Mesothelial cell of epicardium (in vitro differentiated cells): ENCODE results near the gene NUP214. TPM values are rescaled to one million over a fixed set of nuclear protein-coding genes. Genes with fewer than 3 reads are reported as not detected.

Experiments used
- DNase-seq, 2 experiments: peaks; one replicate each; pipeline ENCODE4 v3.0.0; 2021; ENCODE audit warnings: low spot score in 2 of 2; ENCODE audit not compliant: unreplicated experiment in 2 of 2
- H3K27ac Mint-ChIP-seq: 2 replicates; pipeline ENCODE4 v1.8.0; 2021; ENCODE audit warnings: mixed read lengths
- H3K27me3 Mint-ChIP-seq: 2 replicates; pipeline ENCODE4 v1.8.0; 2021; ENCODE audit warnings: low read depth, mixed read lengths
- H3K36me3 Mint-ChIP-seq: 2 replicates; pipeline ENCODE4 v1.8.0; 2021; ENCODE audit warnings: mixed read lengths
- H3K4me1 Mint-ChIP-seq: 2 replicates; pipeline ENCODE4 v1.8.0; 2021; ENCODE audit warnings: mixed read lengths
- H3K4me3 Mint-ChIP-seq: 2 replicates; pipeline ENCODE4 v1.8.0; 2021; ENCODE audit warnings: mild to moderate bottlenecking, moderate library complexity, mixed read lengths
- H3K9me3 Mint-ChIP-seq: 2 replicates; pipeline ENCODE4 v1.8.0; 2021; ENCODE audit warnings: mixed read lengths
- total RNA-seq: library from RNA; stranded (reverse); gene quantifications from 3 replicates; pipeline ENCODE4 v1.2.1, GENCODE V29; 2021
- TF ChIP-seq, protein P1 (sequence below): fragments of 200-600 bp; sonication (generic); IDR thresholded peaks from one replicate; pipeline ENCODE4 v1.5.0; 2021; ENCODE audit warnings: antibody characterized with exemption; ENCODE audit not compliant: unreplicated experiment

The NUP214 gene
- total RNA-seq, 1 donor from 2014 or later, result 69.4 TPM

DNA sequence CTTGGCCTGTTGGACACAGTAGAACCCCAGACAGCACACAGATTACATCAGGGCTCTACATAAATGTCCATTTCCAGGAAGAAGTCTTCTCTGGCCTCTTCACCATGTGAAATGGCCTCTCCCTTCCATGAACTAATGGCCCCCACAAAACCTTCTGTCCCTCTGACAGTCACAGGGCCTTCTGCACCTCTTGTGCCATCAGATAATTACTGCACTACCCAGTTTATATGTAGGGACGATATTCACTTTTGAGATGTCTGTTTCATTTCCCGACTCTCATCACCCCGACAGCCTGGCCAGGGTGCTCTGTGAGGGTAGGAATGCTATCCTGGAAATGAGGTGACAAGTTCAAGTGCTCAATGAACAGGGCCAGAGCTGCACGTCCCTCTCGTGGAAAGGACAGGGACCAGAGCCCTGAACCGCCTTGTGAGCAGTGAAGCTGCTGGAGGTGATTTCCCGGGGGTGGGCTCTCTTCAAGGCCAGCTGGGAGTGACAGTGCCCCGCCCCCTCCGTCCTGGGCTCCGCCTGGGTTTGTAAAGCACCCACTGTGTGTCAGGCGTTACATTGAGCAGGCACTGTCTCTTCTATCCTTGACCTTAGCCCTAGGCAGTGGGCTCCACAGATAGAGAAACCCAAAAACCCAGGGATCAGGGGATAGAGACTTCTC is 153.9 kb downstream of the NUP214 start:
- H3K4me1 Mint-ChIP-seq, result peaks cover 4% of the 10 kb centered on the region
- no peaks in the 10 kb centered on the region for H3K9me3 Mint-ChIP-seq
- H3K27me3 Mint-ChIP-seq, result peaks cover 80% of the 10 kb centered on the region
- H3K4me3 Mint-ChIP-seq, result peak overlapping the region; percentile 51
- no peaks in the 10 kb centered on the region for H3K36me3 Mint-ChIP-seq
- no peak overlapping the region for H3K27ac Mint-ChIP-seq
- no peak for DNase-seq
- TF ChIP-seq, protein P1, sequence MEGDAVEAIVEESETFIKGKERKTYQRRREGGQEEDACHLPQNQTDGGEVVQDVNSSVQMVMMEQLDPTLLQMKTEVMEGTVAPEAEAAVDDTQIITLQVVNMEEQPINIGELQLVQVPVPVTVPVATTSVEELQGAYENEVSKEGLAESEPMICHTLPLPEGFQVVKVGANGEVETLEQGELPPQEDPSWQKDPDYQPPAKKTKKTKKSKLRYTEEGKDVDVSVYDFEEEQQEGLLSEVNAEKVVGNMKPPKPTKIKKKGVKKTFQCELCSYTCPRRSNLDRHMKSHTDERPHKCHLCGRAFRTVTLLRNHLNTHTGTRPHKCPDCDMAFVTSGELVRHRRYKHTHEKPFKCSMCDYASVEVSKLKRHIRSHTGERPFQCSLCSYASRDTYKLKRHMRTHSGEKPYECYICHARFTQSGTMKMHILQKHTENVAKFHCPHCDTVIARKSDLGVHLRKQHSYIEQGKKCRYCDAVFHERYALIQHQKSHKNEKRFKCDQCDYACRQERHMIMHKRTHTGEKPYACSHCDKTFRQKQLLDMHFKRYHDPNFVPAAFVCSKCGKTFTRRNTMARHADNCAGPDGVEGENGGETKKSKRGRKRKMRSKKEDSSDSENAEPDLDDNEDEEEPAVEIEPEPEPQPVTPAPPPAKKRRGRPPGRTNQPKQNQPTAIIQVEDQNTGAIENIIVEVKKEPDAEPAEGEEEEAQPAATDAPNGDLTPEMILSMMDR, result no peak

DNA sequence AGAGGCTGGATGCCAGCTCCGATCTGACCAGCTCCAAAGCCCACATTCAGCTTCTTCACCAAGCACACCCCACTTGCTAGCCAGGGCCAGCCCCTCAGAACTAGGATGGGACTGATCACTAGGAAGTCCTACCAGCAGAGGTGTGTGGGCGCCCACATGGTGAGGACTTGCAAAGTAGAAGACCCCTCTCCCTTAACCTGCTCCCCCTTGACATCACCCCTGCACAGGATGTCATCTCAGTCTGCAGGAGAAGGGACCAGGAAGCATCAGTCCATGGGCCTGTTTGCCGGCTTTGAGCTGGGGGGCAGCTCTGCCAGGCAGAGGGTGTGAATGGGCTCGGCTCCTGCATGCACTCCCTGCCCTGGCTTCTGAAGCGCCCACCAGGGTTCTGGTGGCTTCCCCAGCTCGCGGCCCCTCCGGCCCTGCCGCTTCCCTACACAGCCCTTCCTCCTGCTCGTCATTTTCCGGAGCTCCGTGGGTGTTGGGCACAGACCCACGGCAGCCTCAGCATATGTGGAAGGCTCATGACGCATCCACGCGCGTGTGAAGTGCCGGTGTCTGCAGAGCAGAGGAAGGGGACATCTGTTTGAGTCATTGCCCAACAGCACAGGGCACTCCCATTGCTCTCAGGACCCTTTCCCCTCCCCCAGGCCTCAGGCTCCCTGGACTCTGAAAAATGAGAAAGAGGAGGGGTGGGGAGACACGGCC is 154.6 kb downstream of the NUP214 start:
- H3K27me3 Mint-ChIP-seq, result peaks cover 78% of the 10 kb centered on the region
- H3K27ac Mint-ChIP-seq, result no peak overlapping the region
- H3K4me1 Mint-ChIP-seq, result peaks cover 4% of the 10 kb centered on the region
- no peak overlapping the region for H3K4me3 Mint-ChIP-seq
- TF ChIP-seq, protein P1, result no peak
- no peak for DNase-seq
- H3K36me3 Mint-ChIP-seq, result no peaks in the 10 kb centered on the region
- no peaks in the 10 kb centered on the region for H3K9me3 Mint-ChIP-seq

DNA sequence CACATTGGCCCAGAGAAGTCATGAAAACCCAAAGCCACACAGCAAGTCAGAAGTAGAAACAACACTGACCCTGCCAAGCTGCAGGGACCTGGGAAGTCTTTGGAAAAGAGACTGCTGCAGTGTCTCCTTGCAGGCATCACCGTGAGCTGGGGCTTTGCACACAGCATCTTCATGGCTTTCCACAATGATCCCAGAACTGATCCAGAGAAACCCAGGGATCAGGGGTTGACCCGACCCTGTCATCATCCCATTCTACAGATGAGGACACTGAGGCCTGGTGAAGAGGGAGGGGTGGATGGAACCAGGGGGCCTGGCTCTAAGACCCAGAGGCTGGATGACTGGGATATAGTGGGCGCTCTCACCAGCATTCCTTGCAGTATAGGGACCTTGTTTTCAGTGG is 155.3 kb downstream of the NUP214 start:
- no peak for DNase-seq
- TF ChIP-seq, protein P1, result no peak
- no peaks in the 10 kb centered on the region for H3K9me3 Mint-ChIP-seq
- no peaks in the 10 kb centered on the region for H3K36me3 Mint-ChIP-seq
- no peak overlapping the region for H3K27ac Mint-ChIP-seq
- H3K4me3 Mint-ChIP-seq, result no peak overlapping the region
- peaks cover 4% of the 10 kb centered on the region for H3K4me1 Mint-ChIP-seq
- peaks cover 72% of the 10 kb centered on the region for H3K27me3 Mint-ChIP-seq

DNA sequence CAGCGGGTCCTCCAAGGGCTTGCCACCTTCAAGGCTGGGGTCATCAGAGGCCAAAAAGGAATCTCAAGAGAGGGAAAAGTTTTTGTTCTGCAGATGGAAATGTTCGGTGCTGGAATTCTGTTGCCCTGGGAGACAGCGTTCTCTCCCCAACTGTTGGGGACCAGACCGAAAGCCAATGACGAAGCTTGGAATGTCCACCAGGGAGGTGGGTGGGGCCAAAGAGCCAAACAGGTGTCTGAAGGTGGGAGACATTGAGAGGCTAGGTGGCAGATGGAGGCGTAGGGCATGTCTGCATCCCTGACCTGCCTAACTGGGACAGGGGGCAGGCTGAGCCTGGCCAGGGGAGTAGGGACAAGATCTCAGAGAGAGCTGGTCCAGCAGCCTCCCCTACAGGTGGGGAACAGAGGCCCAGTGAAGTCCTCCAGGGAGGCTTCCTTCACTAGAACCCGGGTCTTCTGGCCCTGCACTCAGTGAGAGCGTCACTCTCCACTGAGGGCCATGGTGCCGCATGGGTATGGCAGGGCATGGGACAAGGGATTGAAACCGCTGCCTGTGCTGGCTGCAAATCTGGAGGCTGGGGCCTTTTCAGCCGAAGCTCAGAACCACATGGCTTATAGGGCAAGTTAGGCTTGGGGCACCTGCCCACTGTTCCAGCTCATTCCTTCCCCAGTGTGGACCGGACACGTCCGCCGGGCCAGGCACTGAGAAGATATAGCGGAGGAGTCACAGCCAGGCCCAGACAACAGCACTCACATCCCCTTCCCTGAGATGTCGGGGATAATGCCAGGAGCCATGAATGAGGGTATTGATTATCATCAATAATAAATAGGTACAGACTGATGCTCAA is 156.0 kb downstream of the NUP214 start:
- Mint-ChIP-seq H3K4me3 (peak overlapping the region; percentile 50), H3K4me1 (peaks cover 2% of the 10 kb centered on the region), H3K27me3 (peaks cover 65% of the 10 kb centered on the region)

DNA sequence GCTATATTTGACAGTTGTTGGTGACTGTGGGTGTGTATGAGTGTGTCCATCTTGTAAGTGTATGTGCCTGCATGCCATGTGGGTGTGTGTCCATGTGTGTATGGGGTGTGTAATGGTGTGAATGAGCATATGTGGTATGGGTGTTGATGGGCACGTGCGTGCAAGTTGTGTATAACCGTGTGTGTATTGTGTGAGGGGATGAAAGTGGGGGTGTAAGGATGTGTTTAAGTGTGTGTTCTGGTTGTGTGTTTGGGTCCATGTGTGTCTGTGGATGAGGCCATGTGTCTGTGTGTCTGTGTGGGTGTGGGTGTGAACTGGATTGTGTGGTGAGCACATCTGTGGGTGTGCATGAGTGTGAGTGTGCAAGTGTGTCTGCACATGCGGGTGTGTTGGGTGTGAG is 156.8 kb downstream of the NUP214 start:
- no peak for DNase-seq
- H3K9me3 Mint-ChIP-seq, result no peaks in the 10 kb centered on the region
- peaks cover 2% of the 10 kb centered on the region for H3K4me1 Mint-ChIP-seq
- peak overlapping the region; percentile 50 for H3K4me3 Mint-ChIP-seq
- peaks cover 63% of the 10 kb centered on the region for H3K27me3 Mint-ChIP-seq
- H3K27ac Mint-ChIP-seq, result no peak overlapping the region
- no peaks in the 10 kb centered on the region for H3K36me3 Mint-ChIP-seq
- TF ChIP-seq, protein P1, result no peak

More for the DNA sequence above, 156.0 kb downstream of the NUP214 start:
- TF ChIP-seq, protein P1, result no peak
- Mint-ChIP-seq H3K36me3 (no peaks in the 10 kb centered on the region), H3K27ac (no peak overlapping the region), H3K9me3 (no peaks in the 10 kb centered on the region)
- DNase-seq, result no peak
